ENCODE data around the gene WDR11. TPM values are rescaled to one million over a fixed set of nuclear protein-coding genes. Genes with fewer than 3 reads are reported as not detected.

WDR11 gene
- polyA plus RNA-seq, 2 of the 4 experiments (the other 2 are of a cell fraction) = 34.4 to 87.1 TPM

GRCh38 chr10:120802935-120803334 lies 48.2 kb upstream of the WDR11 start (continued):
- no peak for TF ChIP-seq REST (IDR thresholded peaks at IDR 0.05)
- no peak for TF ChIP-seq ESRRA (IDR thresholded peaks at IDR 0.05; ENCODE audit: borderline replicate concordance, low read length)
- no peak for TF ChIP-seq HOXA7 (CRISPR knock-in tag; IDR thresholded peaks at IDR 0.05)
- no peak for TF ChIP-seq MAX (IDR thresholded peaks at IDR 0.05)

DNA sequence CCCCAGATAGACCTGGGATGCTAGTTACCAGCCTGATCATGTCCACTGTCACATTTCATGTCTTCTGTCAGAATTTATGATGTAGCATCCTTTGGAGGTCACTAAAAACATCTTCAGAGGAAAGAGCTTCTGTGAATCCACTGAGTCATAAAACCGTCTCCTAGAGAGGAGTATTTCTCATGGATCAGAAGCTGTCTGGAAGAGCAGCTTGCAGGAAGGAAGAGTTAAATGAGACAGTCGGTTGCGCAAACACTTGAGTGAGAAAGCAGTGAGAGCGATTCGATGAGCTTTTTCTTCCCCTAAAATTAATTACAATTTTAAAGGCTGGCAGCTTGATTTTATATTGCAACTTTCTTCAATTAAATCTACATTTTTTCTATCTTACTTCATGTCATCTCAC lies 47.2 kb upstream of the WDR11 start:
- FAIRE-seq (no peak), DNase-seq (ENCODE audit: low read depth in 1 of 2, low spot score in 1 of 2) (no peak), ATAC-seq (no peak)
- no peak overlapping the region for H3K4me2 ChIP-seq
- no peaks in the 10 kb centered on the region for H3K4me1 ChIP-seq
- POLR2A ChIA-PET = no interaction called here
- 54% methylated on average over 5 of the region's 5 CpGs for WGBS (ENCODE audit: missing lambda C conversion rate)
- no peak overlapping the region for H3K27ac ChIP-seq
- CTCF ChIA-PET = interaction anchor here (1.2 kb wide), 1 partner anchor 68 kb away, joined by 3 read pairs; no protein-coding TSS in a partner anchor
- H3K4me3 ChIP-seq = no peak overlapping the region
- no peak for TF ChIP-seq BHLHE40 (IDR thresholded peaks at IDR 0.05; ENCODE audit: low read depth, low read length)
- TF ChIP-seq MAX (IDR thresholded peaks at IDR 0.05) = no peak
- no peak for TF ChIP-seq GATA3 (IDR thresholded peaks at IDR 0.05; ENCODE audit: borderline replicate concordance)
- no peaks in the 10 kb centered on the region for H3K9me3 ChIP-seq

DNA sequence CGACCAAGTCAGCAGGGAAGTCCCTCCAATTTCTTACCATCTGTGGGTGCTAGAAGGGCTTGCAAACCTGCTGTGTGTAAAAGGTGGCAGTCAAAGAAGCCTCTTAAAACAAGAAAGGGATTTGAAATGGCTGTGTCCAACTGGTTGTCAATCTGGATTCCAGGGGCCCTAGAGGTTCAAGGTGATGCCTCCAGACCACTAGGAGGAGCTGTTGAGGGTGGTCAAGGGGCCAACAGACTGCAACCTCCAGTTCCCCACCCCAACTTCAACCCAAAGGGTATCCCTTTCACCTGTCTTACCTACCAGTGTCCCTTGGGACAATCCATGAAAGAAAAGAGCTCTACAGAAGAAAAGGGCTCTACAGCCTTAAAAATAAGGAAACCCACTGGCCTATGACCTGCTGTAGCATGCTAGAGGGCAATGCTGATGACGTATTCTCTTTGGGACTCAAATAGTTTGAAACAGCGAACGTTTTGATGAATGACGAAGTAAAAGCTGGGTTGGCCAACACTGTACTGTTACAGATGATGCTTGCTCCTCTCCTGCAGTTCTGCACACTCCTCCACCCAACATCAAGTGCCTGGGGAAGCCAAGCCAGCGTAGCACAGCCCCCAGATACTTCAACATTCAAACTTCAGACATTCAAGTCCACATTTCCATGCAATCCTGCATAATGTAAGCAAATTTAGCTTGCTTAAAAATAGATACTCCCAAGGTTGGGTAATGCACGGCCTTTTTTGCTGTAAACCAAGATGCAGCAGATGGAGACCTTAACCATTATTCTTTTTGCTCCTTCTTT lies 45.9 kb upstream of the WDR11 start:
- Histone ChIP-seq H3K4me1 (no peaks in the 10 kb centered on the region), H3K4me2 (no peak overlapping the region), H3K9me3 (no peaks in the 10 kb centered on the region), H3K4me3 (no peak overlapping the region), H3K27ac (no peak overlapping the region)
- WGBS (ENCODE audit: missing lambda C conversion rate) = 22% methylated on average over 7 of the region's 7 CpGs
- FAIRE-seq (no peak), ATAC-seq (no peak), DNase-seq (ENCODE audit: low read depth in 1 of 2, low spot score in 1 of 2) (no peak)
- TF ChIP-seq MAX (IDR thresholded peaks at IDR 0.05) (no peak), MAZ (IDR thresholded peaks at IDR 0.05; ENCODE audit: borderline replicate concordance, low read depth, low read length) (no peak)
- ChIA-PET POLR2A (no interaction called here), CTCF (interaction anchor here (0.6 to 1.2 kb wide), 2 partner anchors 69 to 79 kb away, joined by 3 read pairs; no protein-coding TSS in a partner anchor)

GRCh38 chr10:120806081-120806480 lies 45.1 kb upstream of the WDR11 start:
- TF ChIP-seq KDM1A (IDR thresholded peaks at IDR 0.05; ENCODE audit: low read depth) = no peak
- Histone ChIP-seq H3K4me1 (no peaks in the 10 kb centered on the region), H3K27ac (no peak overlapping the region), H3K4me2 (no peak overlapping the region), H3K9me3 (no peaks in the 10 kb centered on the region), H3K4me3 (no peak overlapping the region)
- ChIA-PET POLR2A (no interaction called here), CTCF (no interaction called here)
- DNase-seq (ENCODE audit: low read depth in 1 of 2, low spot score in 1 of 2) = no peak
- no peak for FAIRE-seq
- 27% methylated on average over 2 of the region's 2 CpGs for WGBS (ENCODE audit: missing lambda C conversion rate)
- ATAC-seq = no peak

DNA sequence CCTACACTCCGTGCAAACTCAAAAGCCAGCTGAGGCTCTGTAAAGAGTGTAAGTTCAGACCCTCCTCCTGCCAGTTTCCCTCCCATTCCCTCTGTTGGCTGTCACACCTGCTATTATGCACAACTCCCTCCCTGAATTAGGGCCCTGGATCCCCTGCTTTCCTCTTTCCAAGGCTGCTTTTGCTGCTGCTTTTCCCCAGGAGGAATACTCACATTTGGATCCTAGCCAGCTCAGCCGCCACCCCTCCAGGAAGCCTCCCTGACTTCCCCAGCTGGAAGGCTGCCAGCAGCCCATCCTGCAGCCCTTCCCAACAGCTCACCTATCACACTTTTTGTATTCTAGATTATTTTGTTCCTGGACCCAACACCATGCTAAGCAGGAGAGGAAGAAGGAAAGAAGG lies 40.9 kb upstream of the WDR11 start:
- ChIA-PET CTCF (no interaction called here), POLR2A (no interaction called here)
- FAIRE-seq (no peak), DNase-seq (ENCODE audit: low read depth in 1 of 2, low spot score in 1 of 2) (no peak), ATAC-seq (no peak)
- 0% methylated on average over 2 of the region's 2 CpGs for WGBS (ENCODE audit: missing lambda C conversion rate)
- H3K27ac ChIP-seq = no peak overlapping the region
- no peak overlapping the region for H3K4me3 ChIP-seq
- H3K9me3 ChIP-seq = no peaks in the 10 kb centered on the region
- no peaks in the 10 kb centered on the region for H3K4me1 ChIP-seq
- no peak overlapping the region for H3K4me2 ChIP-seq
- TF ChIP-seq ZFP36 (IDR thresholded peaks at IDR 0.05; ENCODE audit: borderline replicate concordance, partially characterized antibody) (no peak), HOXB5 (CRISPR knock-in tag; IDR thresholded peaks at IDR 0.05) (no peak), RFX5 (IDR thresholded peaks at IDR 0.05) (no peak), NR3C1 (IDR thresholded peaks at IDR 0.05) (no peak), RARB (CRISPR knock-in tag; IDR thresholded peaks at IDR 0.05) (no peak), PHF8 (IDR thresholded peaks at IDR 0.05; ENCODE audit: borderline replicate concordance, low read depth) (no peak), KDM1A (IDR thresholded peaks at IDR 0.05; ENCODE audit: low read depth) (no peak), EHMT2 (IDR thresholded peaks at IDR 0.05; ENCODE audit: low read depth) (no peak), TP53 (CRISPR knock-in tag; IDR thresholded peaks at IDR 0.05) (no peak), NPAS2 (CRISPR knock-in tag; IDR thresholded peaks at IDR 0.05; ENCODE audit: borderline replicate concordance) (no peak)
- TF ChIP-seq, protein P1, sequence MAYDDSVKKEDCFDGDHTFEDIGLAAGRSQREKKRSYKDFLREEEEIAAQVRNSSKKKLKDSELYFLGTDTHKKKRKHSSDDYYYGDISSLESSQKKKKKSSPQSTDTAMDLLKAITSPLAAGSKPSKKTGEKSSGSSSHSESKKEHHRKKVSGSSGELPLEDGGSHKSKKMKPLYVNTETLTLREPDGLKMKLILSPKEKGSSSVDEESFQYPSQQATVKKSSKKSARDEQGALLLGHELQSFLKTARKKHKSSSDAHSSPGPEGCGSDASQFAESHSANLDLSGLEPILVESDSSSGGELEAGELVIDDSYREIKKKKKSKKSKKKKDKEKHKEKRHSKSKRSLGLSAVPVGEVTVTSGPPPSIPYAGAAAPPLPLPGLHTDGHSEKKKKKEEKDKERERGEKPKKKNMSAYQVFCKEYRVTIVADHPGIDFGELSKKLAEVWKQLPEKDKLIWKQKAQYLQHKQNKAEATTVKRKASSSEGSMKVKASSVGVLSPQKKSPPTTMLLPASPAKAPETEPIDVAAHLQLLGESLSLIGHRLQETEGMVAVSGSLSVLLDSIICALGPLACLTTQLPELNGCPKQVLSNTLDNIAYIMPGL (CRISPR knock-in tag; IDR thresholded peaks at IDR 0.05; ENCODE audit: borderline replicate concordance) = no peak
- TF ChIP-seq, protein P2, sequence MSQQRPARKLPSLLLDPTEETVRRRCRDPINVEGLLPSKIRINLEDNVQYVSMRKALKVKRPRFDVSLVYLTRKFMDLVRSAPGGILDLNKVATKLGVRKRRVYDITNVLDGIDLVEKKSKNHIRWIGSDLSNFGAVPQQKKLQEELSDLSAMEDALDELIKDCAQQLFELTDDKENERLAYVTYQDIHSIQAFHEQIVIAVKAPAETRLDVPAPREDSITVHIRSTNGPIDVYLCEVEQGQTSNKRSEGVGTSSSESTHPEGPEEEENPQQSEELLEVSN (IDR thresholded peaks at IDR 0.05; ENCODE audit: borderline replicate concordance, low read depth) = no peak

Measured in A549 (cell line).